GM12864 (cell line): Measurements from ENCODE around the gene DDA1.
"Not testable (repeated sequence)": the region's sequence is repeated elsewhere in the genome, so short reads cannot be mapped to it uniquely, and the experiment has no call there.

Experiments
- DNase-seq: peaks from one replicate; pipeline ENCODE4 v3.0.0-alpha.2; 2011; ENCODE audit warnings: low read depth
- H3K4me3 ChIP-seq: 2 replicates; pipeline ENCODE4 v1.5.1; 2011; ENCODE audit warnings: mild to moderate bottlenecking, low read depth, low read length, control low read depth
- CTCF ChIP-seq: IDR thresholded peaks from 2 replicates; pipeline ENCODE4 v1.5.1; 2011; ENCODE audit warnings: low read depth, mild to moderate bottlenecking, moderate library complexity, low read length, control low read depth, inconsistent platforms; ENCODE audit errors: missing control alignments

The DDA1 gene

DNA sequence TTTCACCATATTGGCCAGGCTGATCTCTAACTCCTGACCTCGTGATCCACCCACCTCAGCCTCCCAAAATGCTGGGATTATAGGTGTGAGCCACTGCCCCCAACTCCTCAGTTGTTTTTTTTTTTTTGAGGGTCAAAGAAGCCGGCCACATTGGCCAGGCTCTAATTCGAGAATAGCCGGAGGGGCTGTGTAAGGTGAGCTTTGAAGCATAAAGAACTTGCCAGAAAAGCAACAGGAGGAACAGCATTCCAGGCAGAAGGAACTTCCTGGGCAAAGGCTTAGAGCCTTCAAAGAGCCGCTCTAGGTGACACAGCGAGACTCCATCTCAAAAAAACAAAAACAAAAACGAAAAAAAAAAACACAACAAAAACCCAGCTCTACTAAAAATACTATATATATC is 43.3 kb upstream of the DDA1 start:
- DNase-seq: no peak
- no peak for TF ChIP-seq CTCF
- H3K4me3 ChIP-seq: peak overlapping the region; percentile 29; the same call in 1 of the 2 replicates

DNA sequence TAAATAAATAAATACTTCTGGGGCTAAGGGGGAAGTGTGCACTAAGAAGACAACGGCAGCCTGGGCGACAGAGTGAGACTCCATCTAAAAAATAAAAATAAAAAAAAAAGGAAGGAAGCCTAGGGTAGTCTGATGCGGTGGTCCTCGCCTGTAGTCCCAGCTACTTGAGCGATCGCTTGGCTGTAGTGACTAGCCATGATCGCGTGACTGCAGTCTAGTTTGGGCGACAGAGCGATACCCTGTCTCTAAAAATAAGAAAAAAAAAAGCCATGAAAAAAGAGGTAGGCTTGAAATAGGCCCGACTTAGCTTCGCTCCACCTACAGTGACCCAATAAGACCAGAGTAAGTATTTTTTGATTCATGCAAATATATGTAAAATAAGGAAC is 42.8 kb upstream of the DDA1 start:
- H3K4me3 ChIP-seq: peak overlapping the region; percentile 25
- TF ChIP-seq CTCF: no peak
- DNase-seq: no peak

- DNase-seq: peak; percentile 100
- no peak for TF ChIP-seq CTCF
- H3K4me3 ChIP-seq: peak within 1 kb of the TSS; percentile 95
Observed at GRCh38 chr19:17266975-17267788, 42.2 kb upstream of the DDA1 start, which contains the start of gene BABAM1. Gene BABAM1, plus strand, starts transcription at chr19:17267443. Its CDS starts 1,364 bp downstream, at chr19:17268807.

- TF ChIP-seq CTCF: no peak
- DNase-seq: no peak
- H3K4me3 ChIP-seq: no peak overlapping the region
Observed at GRCh38 chr19:17268754-17269153, 40.6 kb upstream of the DDA1 start.

- DNase-seq, H3K4me3 ChIP-seq: not testable (repeated sequence)
Observed at GRCh38 chr19:17274892-17275291, 34.5 kb upstream of the DDA1 start.

GRCh38 chr19:17275441-17276175 is 33.8 kb upstream of the DDA1 start:
- no peak for TF ChIP-seq CTCF
- no peak overlapping the region for H3K4me3 ChIP-seq
- no peak for DNase-seq

DNA sequence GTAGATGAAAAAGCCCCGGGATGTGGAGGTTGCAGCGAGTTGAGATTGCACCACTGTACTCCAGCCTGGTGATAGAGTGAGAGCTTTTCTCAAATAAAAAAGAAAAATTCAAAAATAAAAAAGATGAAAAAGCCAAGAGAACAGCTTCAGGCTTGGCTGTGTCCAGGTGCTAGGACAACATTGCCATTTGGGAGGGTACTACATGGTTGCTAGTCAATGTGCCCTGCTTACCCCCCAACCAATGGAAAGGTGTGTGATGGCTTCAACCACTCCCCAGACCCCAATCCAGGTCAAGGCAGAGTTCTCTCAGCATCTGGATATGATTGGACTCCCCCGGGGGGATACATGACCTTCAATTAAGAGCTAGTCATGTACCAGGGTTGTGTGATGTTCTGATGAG is 29.9 kb upstream of the DDA1 start:
- TF ChIP-seq CTCF: no peak
- no peak overlapping the region for H3K4me3 ChIP-seq
- no peak for DNase-seq
